SU-DHL-6 (cell line): ENCODE measurements around the gene HFM1.
"Not testable (repeated sequence)": the region's sequence is repeated elsewhere in the genome, so short reads cannot be mapped to it uniquely, and the experiment has no call there.

Source experiments
- H2AFZ ChIP-seq: fragments of 200-600 bp; sonication (generic); 2 replicates; pipeline ENCODE4 v1.6.1; 2014; ENCODE audit warnings: low read depth, mild to moderate bottlenecking, moderate library complexity, mixed read lengths, antibody characterized with exemption, low read length; ENCODE audit not compliant: severe bottlenecking
- H3F3A ChIP-seq: fragments of 200-600 bp; shearing (Covaris generic); 2 replicates; pipeline ENCODE4 v1.6.0; 2016; ENCODE audit warnings: antibody characterized with exemption, mild to moderate bottlenecking; ENCODE audit not compliant: insufficient read depth
- H3K27ac ChIP-seq: fragments of 200-600 bp; sonication (generic); 2 replicates; pipeline ENCODE4 v1.5.1; 2016; ENCODE audit warnings: low read depth, mild to moderate bottlenecking, low read length, moderate library complexity, mixed read lengths
- H3K27me3 ChIP-seq: fragments of 200-600 bp; sonication (generic), shearing (Covaris generic); 2 replicates; pipeline ENCODE4 v1.6.0; 2014; ENCODE audit warnings: mild to moderate bottlenecking, low read length
- H3K36me3 ChIP-seq: fragments of 200-600 bp; sonication (generic); 2 replicates; pipeline ENCODE4 v1.6.1; 2014; ENCODE audit warnings: mild to moderate bottlenecking, low read length, mixed read lengths
- H3K4me2 ChIP-seq: fragments of 300-600, 200-600 bp; shearing (Covaris generic), sonication (generic); 2 replicates; pipeline ENCODE4 v1.6.0; 2014; ENCODE audit warnings: low read length, low read depth, mild to moderate bottlenecking; ENCODE audit not compliant: poor library complexity, severe bottlenecking
- H3K4me3 ChIP-seq: fragments of 200-600 bp; sonication (generic); 2 replicates; pipeline ENCODE4 v1.5.1; 2014; ENCODE audit warnings: antibody characterized with exemption, low read length, mild to moderate bottlenecking, mixed read lengths; ENCODE audit not compliant: insufficient read depth, poor library complexity, severe bottlenecking
- H3K79me2 ChIP-seq: fragments of 200-600 bp; sonication (generic); 2 replicates; pipeline ENCODE4 v1.6.1; 2014; ENCODE audit warnings: mild to moderate bottlenecking, low read length, moderate library complexity; ENCODE audit not compliant: insufficient read depth
- H3K9ac ChIP-seq: fragments of 200-600 bp; sonication (generic); 2 replicates; pipeline ENCODE4 v1.7.0; 2014; ENCODE audit warnings: mild to moderate bottlenecking, low read length
- H3K9me2 ChIP-seq: fragments of 200-600 bp; sonication (generic); replicated peaks from 2 replicates; pipeline ENCODE4 v1.6.1; 2014; ENCODE audit warnings: low read length; ENCODE audit not compliant: insufficient read depth
- H3K9me3 ChIP-seq: fragments of 200-600 bp; sonication (generic); 2 replicates; pipeline ENCODE4 v1.6.1; 2014; ENCODE audit warnings: low read length, mixed read lengths; ENCODE audit not compliant: insufficient read depth
- H4K20me1 ChIP-seq: fragments of 200-600 bp; sonication (generic); 2 replicates; pipeline ENCODE4 v1.6.1; 2014; ENCODE audit warnings: low read depth, mild to moderate bottlenecking, antibody characterized with exemption, low read length, moderate library complexity, mixed read lengths
- EZH2phosphoT487 ChIP-seq: fragments of 200-600 bp; sonication (generic), shearing (Covaris generic); conservative IDR thresholded peaks from 2 replicates; pipeline ENCODE4 v1.6.1; 2018; ENCODE audit warnings: mild to moderate bottlenecking, antibody characterized with exemption, low read length, moderate library complexity, mixed read lengths
- TF ChIP-seq, protein P1 (sequence below): fragments of 200-600 bp; sonication (generic); IDR thresholded peaks from one replicate; pipeline ENCODE4 v1.5.1; 2017; ENCODE audit warnings: antibody characterized with exemption, mild to moderate bottlenecking, low read length, moderate library complexity; ENCODE audit not compliant: insufficient read depth, poor library complexity, severe bottlenecking

HFM1 gene

DNA sequence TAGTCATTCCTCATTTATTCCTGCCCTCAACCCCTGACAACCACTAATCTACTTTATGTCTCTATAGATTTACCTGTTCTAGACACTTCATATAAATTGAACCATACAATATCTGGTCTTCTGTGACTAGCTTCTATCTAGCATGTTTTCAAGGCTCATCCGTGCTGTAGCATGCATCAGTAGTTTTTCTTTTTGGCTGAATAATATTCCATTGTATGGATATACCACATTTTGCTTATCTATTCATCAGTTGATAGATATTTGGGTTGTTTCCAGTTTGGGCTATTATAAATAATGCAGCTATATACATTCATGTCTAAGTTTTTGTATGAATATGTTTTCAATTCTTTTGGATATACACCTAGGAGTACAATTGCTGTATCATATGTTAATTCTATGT is 101.5 kb downstream of the HFM1 start:
- no peak overlapping the region for H3K4me2 ChIP-seq
- H2AFZ ChIP-seq = no peak overlapping the region
- no peak overlapping the region for H3K27ac ChIP-seq
- TF ChIP-seq, protein P1, sequence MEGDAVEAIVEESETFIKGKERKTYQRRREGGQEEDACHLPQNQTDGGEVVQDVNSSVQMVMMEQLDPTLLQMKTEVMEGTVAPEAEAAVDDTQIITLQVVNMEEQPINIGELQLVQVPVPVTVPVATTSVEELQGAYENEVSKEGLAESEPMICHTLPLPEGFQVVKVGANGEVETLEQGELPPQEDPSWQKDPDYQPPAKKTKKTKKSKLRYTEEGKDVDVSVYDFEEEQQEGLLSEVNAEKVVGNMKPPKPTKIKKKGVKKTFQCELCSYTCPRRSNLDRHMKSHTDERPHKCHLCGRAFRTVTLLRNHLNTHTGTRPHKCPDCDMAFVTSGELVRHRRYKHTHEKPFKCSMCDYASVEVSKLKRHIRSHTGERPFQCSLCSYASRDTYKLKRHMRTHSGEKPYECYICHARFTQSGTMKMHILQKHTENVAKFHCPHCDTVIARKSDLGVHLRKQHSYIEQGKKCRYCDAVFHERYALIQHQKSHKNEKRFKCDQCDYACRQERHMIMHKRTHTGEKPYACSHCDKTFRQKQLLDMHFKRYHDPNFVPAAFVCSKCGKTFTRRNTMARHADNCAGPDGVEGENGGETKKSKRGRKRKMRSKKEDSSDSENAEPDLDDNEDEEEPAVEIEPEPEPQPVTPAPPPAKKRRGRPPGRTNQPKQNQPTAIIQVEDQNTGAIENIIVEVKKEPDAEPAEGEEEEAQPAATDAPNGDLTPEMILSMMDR = no peak
- TF ChIP-seq EZH2phosphoT487 = no peak
- H3K79me2 ChIP-seq = no peaks in the 10 kb centered on the region
- no peak overlapping the region for H3K9ac ChIP-seq
- no peak overlapping the region for H3K4me3 ChIP-seq
- no peaks in the 10 kb centered on the region for H3F3A ChIP-seq
- no peaks in the 10 kb centered on the region for H4K20me1 ChIP-seq
- no peaks in the 10 kb centered on the region for H3K36me3 ChIP-seq
- no peaks in the 10 kb centered on the region for H3K27me3 ChIP-seq
- no peaks in the 10 kb centered on the region for H3K9me2 ChIP-seq
- H3K9me3 ChIP-seq = peaks cover 3% of the 10 kb centered on the region; the same call in 1 of the 2 replicates

DNA sequence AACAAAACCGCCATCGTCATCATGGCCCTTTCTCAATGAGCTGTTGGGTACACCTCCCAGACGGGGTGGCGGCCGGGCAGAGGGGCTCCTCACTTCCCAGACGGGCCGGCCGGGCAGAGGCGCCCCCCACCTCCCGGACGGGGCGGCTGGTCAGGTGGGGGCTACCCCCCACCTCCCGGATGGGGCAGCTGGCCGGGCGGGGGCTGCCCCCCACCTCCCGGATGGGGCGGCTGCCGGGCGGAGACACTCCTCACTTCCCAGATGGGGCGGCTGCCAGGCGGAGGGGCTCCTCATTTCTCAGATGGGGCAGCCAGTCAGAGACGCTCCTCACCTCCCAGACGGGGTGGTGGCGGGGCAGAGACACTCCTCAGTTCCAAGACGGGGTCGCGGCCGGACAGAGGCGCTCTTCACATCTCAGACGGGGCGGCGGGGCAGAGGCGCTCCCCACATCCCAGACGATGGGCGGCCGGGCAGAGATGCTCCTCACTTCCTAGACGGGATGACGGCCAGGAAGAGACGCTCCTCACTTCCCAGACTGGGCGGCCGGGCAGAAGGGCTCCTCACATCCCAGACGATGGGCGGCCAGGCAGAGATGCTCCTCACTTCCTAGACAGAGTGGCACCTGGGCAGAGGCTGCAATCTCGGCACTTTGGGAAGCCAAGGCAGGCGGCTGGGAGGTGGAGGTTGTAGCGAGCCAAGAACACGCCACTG is 115.6 kb downstream of the HFM1 start:
- H3K9me3 ChIP-seq, H3K4me3 ChIP-seq, H3K4me2 ChIP-seq, H3K27ac ChIP-seq, H2AFZ ChIP-seq, H3K9me2 ChIP-seq, H3K27me3 ChIP-seq, H3K79me2 ChIP-seq, H3F3A ChIP-seq, H4K20me1 ChIP-seq, H3K36me3 ChIP-seq, H3K9ac ChIP-seq: not testable (repeated sequence)

DNA sequence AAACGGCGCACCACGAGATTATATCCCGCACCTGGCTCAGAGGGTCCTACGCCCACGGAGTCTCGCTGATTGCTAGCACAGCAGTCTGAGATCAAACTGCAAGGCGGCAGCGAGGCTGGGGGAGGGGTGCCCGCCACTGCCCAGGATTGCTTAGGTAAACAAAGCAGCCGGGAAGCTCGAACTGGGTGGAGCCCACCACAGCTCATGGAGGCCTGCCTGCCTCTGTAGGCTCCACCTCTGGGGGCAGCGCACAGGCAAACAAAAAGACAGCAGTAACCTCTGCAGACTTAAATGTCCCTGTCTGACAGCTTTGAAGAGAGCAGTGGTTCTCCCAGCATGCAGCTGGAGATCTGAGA is 117.7 kb downstream of the HFM1 start:
- H3K4me3 ChIP-seq, H3K9me2 ChIP-seq, H3K27me3 ChIP-seq, H3F3A ChIP-seq, H3K9me3 ChIP-seq, H3K36me3 ChIP-seq, H4K20me1 ChIP-seq, H3K4me2 ChIP-seq, H3K79me2 ChIP-seq, H3K9ac ChIP-seq, H2AFZ ChIP-seq, H3K27ac ChIP-seq: not testable (repeated sequence)

DNA sequence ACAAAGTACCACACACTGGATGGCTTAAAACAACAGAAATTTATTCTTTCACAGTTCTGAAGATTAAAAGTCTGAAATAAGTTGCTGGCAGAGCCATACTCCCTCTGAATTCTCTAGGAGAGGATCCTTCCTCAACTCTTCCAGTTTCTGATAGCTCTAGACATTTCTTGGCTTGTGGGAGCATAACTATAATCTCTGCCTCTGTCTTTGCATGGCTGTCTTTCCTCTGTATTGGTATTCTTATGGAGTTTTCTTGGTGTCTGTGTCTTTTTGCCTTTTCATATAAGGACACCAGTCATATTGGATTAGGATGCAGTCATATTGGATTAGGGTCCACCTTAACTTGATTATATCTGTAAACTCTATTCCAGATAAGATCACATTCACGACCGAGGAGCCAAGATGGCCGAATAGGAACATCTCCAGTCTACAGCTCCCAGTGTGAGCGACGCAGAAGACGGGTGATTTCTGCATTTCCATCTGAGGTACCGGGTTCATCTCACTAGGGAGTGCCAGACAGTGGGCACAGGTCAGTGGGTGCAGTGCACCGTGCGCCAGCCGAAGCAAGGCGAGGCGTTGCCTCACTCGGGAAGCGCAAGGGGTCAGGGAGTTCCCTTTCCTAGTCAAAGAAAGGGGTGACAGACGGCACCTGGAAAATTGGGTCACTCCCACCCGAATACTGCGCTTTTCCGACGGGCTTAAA is 118.2 kb downstream of the HFM1 start:
- not testable (repeated sequence) for H3K9ac ChIP-seq, H3F3A ChIP-seq

DNA sequence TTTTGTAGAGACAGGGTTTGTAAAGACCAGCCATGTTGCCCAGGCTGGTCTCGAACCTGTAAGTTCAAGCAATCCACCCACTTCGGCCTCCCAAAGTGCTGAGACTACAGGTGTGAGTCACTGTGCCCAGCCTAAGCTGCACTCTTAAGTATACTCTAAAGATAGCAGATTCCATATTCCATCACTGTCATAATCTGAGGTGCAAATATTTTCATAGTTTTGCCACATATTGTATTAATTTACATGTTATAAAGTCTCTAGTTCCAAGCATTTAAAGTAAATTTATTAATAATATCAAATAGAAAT is 121.3 kb downstream of the HFM1 start:
- H3K9me2 ChIP-seq = no peaks in the 10 kb centered on the region
- no peak overlapping the region for H3K27ac ChIP-seq
- no peak overlapping the region for H3K4me3 ChIP-seq
- no peaks in the 10 kb centered on the region for H3K79me2 ChIP-seq
- no peaks in the 10 kb centered on the region for H3K9me3 ChIP-seq
- H3K9ac ChIP-seq = no peak overlapping the region
- no peaks in the 10 kb centered on the region for H4K20me1 ChIP-seq
- H3K27me3 ChIP-seq = no peaks in the 10 kb centered on the region
- no peak overlapping the region for H2AFZ ChIP-seq
- no peak overlapping the region for H3K4me2 ChIP-seq
- no peaks in the 10 kb centered on the region for H3K36me3 ChIP-seq
- no peak for TF ChIP-seq EZH2phosphoT487
- TF ChIP-seq, protein P1 = no peak
- no peaks in the 10 kb centered on the region for H3F3A ChIP-seq

More for the DNA sequence above, 118.2 kb downstream of the HFM1 start:
- not testable (repeated sequence) for H3K36me3 ChIP-seq, H3K4me3 ChIP-seq, H3K9me2 ChIP-seq, H3K79me2 ChIP-seq, H3K9me3 ChIP-seq, H3K27me3 ChIP-seq, H3K27ac ChIP-seq, H4K20me1 ChIP-seq, H3K4me2 ChIP-seq, H2AFZ ChIP-seq
